DND-41 (cell line): ENCODE measurements around the gene PCED1A.

Experiments
- EZH2 ChIP-seq: IDR thresholded peaks from 3 replicates; pipeline ENCODE4 v1.6.1; 2012; ENCODE audit warnings: borderline replicate concordance, low read depth, mild to moderate bottlenecking, moderate library complexity, low read length, inconsistent platforms; ENCODE audit not compliant: severe bottlenecking
- TF ChIP-seq, protein P1 (sequence below): IDR thresholded peaks from 2 replicates; pipeline ENCODE4 v1.5.1; 2012; ENCODE audit warnings: borderline replicate concordance, low read length, moderate library complexity, mild to moderate bottlenecking; ENCODE audit not compliant: poor library complexity, severe bottlenecking; ENCODE audit errors: extremely low read depth

- TF ChIP-seq, protein P1, sequence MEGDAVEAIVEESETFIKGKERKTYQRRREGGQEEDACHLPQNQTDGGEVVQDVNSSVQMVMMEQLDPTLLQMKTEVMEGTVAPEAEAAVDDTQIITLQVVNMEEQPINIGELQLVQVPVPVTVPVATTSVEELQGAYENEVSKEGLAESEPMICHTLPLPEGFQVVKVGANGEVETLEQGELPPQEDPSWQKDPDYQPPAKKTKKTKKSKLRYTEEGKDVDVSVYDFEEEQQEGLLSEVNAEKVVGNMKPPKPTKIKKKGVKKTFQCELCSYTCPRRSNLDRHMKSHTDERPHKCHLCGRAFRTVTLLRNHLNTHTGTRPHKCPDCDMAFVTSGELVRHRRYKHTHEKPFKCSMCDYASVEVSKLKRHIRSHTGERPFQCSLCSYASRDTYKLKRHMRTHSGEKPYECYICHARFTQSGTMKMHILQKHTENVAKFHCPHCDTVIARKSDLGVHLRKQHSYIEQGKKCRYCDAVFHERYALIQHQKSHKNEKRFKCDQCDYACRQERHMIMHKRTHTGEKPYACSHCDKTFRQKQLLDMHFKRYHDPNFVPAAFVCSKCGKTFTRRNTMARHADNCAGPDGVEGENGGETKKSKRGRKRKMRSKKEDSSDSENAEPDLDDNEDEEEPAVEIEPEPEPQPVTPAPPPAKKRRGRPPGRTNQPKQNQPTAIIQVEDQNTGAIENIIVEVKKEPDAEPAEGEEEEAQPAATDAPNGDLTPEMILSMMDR, result no peak
- no peak for TF ChIP-seq EZH2
Observed at GRCh38 chr20:2865101-2865500, 24.6 kb upstream of the PCED1A start.
